Measurements from ENCODE around the gene BHLHE41. TPM values are rescaled to one million over a fixed set of nuclear protein-coding genes. Genes with fewer than 3 reads are reported as not detected.

Gene BHLHE41
- total and polyA plus RNA-seq, 2 of the 8 experiments (the other 6 are each of a cell fraction or from before 2014, with no cell fraction given): 1.1 to 3.4 TPM

DNA sequence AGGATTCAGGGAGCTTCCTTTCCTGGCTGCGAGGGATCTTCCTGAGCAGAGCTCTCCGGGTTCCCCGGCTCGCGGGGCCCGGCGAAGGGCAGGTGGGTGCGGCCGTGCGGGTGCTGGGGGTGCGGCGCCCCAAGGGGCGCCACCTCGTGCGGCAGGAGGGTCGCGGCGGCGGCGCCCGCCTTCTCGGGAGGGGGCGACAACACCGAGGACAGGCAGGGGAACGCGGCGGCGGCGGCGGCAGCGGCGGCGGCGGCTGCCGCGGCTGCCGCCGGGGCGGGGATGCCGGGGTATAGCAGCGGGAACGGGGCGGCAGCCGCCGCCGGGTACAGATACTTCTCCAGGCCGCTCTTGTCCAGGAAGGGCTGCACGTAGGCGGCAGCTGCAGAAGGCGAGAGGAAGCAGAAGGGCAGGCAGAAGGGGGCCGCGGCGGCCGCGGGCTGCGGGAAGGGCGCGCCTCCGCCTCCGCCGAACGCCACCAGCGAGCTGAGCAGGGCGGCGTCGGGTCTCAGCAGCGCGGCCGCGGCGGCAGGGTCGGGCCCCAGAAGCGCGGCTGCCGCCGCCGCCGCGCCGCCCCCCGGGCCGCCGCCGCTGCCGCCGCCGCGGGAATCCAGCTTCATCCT lies 2.7 kb downstream of the BHLHE41 start:
- Histone ChIP-seq H4K8ac (ENCODE audit: extremely low read depth, insufficient read depth, low read length) (no peak overlapping the region; the same call in 1 of the 2 replicates), H3K79me1 (ENCODE audit: low read depth, low read length) (no peaks in the 10 kb centered on the region), H3K23ac (ENCODE audit: insufficient read length) (no peak overlapping the region), H3K9me3 (ENCODE audit: insufficient read depth in 2 of 2, low read depth in 1 of 2, low read length in 1 of 2) (no peaks in the 10 kb centered on the region), H2BK15ac (ENCODE audit: low read length) (no peak overlapping the region), H3K14ac (ENCODE audit: insufficient read length) (no peak overlapping the region), H4K5ac (ENCODE audit: insufficient read length, low read depth, low read length) (no peak overlapping the region), H4K91ac (replicated peaks; ENCODE audit: insufficient read length, low read length) (no peak overlapping the region), H3K36me3 (ENCODE audit: control insufficient read depth in 2 of 4, insufficient read depth in 4 of 4, low read length in 3 of 4) (peaks cover 0 to 5% (median 0%) of the 10 kb centered on the region in 4 experiments; a peak in 1 of 8 replicates), H2BK20ac (ENCODE audit: low read length) (no peak overlapping the region), H3K4me3 (ENCODE audit: extremely low read depth in 1 of 4, insufficient read depth in 2 of 4, low read depth in 3 of 4, low read length in 4 of 4) (peak overlapping the region; percentile 31 to 60 (median 44)), H3K27me3 (replicated peaks in 1 of 4; ENCODE audit: control insufficient read depth in 3 of 4, extremely low read depth in 1 of 4, insufficient read depth in 3 of 4, low read length in 3 of 4) (peaks cover 35 to 66% (median 53%) of the 10 kb centered on the region in 4 experiments), H3K4ac (replicated peaks; ENCODE audit: insufficient read length, low read depth, low read length) (no peak overlapping the region), H3K79me2 (ENCODE audit: control insufficient read depth in 1 of 2, insufficient read depth in 2 of 2, low read length in 2 of 2) (no peaks in the 10 kb centered on the region), H3K23me2 (ENCODE audit: low read depth, low read length) (peaks cover 22% of the 10 kb centered on the region; the same call in 1 of the 2 replicates), H2BK12ac (ENCODE audit: low read depth, low read length) (no peak overlapping the region), H4K20me1 (replicated peaks in 1 of 2; ENCODE audit: control insufficient read depth in 1 of 2, insufficient read depth in 2 of 2, low read length in 2 of 2) (no peaks in the 10 kb centered on the region), H2BK5ac (ENCODE audit: low read depth, low read length) (no peak overlapping the region), H3K4me2 (ENCODE audit: insufficient read depth in 1 of 2, low read depth in 2 of 2, low read length in 2 of 2) (peak overlapping the region; percentile 84 to 85), H2AK5ac (ENCODE audit: low read depth, low read length) (no peak overlapping the region), H3K27ac (ENCODE audit: low read depth, low read length) (no peak overlapping the region), H3K4me1 (replicated peaks in 1 of 4; ENCODE audit: control insufficient read depth in 3 of 4, insufficient read depth in 4 of 4, low read length in 3 of 4) (peaks cover 0 to 14% (median 7%) of the 10 kb centered on the region in 4 experiments; a peak in 6 of 7 replicates), H3K56ac (replicated peaks; ENCODE audit: insufficient read length, low read depth, low read length) (no peak overlapping the region), H3K18ac (ENCODE audit: extremely low read depth, low read length) (no peak overlapping the region), H2AFZ (ENCODE audit: low read length) (no peak overlapping the region; the same call in 1 of the 2 replicates), H3K9ac (replicated peaks in 1 of 4; ENCODE audit: extremely low read depth in 1 of 4, low read depth in 3 of 4, low read length in 3 of 4) (peak overlapping the region in 1 of 4 experiments; percentile 53; a peak in 1 of 7 replicates), H2BK120ac (replicated peaks; ENCODE audit: low read depth, low read length) (no peak overlapping the region)
- 1% methylated on average over 45 of the region's 88 CpGs; no CpG with 5 or more reads in 1 of the 2 experiments for WGBS, 2 experiments (ENCODE audit: extremely low coverage in 1 of 2, insufficient coverage in 1 of 2, insufficient read length in 1 of 2, insufficient replicate concordance in 2 of 2, low coverage in 1 of 2, low lambda C conversion rate in 2 of 2, missing lambda C conversion rate in 1 of 2)
- DNase-seq (ENCODE audit: low read depth in 1 of 2, low spot score in 2 of 2): peak in 1 of 2 experiments; percentile 63
- ChIA-PET POLR2A (ENCODE audit: partially characterized antibody) (interaction anchor here (0.9 to 4.7 kb wide), 5 partner anchors 8 to 73 kb away, joined by 3 to 42 read pairs (median 4); partner anchors contain the start of gene SSPN), CTCF (ENCODE audit: partially characterized antibody) (interaction anchor here (0.5 to 1.9 kb wide), 14 partner anchors 8 to 762 kb away, joined by 3 to 8 read pairs (median 4); no protein-coding TSS in a partner anchor)
- FAIRE-seq: no peak
- TF ChIP-seq, protein P1, sequence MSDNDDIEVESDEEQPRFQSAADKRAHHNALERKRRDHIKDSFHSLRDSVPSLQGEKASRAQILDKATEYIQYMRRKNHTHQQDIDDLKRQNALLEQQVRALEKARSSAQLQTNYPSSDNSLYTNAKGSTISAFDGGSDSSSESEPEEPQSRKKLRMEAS (IDR thresholded peaks at IDR 0.05): no peak
- peak; percentile 86 for TF ChIP-seq EZH2 (IDR thresholded peaks at IDR 0.05; ENCODE audit: low read depth, low read length, severe bottlenecking)
- 0 out of 2 replicates have a peak, but pooled peaks have one; percentile 28 for TF ChIP-seq RBBP5 (IDR thresholded peaks at IDR 0.05; ENCODE audit: borderline replicate concordance, low read depth, low read length)
- no peak for TF ChIP-seq BCL11A (IDR thresholded peaks at IDR 0.05; ENCODE audit: low read depth in 2 of 2, low read length in 2 of 2)
- peak; percentile 86 for TF ChIP-seq SUZ12 (IDR thresholded peaks at IDR 0.05; ENCODE audit: low read length)

Data from H1 (cell line).